ENCODE measurements around the gene VPS9D1. TPM values are rescaled to one million over a fixed set of nuclear protein-coding genes. Genes with fewer than 3 reads are reported as not detected.

Gene VPS9D1
- total RNA-seq, 1 donor from 2014 or later = 1.6 TPM

DNA sequence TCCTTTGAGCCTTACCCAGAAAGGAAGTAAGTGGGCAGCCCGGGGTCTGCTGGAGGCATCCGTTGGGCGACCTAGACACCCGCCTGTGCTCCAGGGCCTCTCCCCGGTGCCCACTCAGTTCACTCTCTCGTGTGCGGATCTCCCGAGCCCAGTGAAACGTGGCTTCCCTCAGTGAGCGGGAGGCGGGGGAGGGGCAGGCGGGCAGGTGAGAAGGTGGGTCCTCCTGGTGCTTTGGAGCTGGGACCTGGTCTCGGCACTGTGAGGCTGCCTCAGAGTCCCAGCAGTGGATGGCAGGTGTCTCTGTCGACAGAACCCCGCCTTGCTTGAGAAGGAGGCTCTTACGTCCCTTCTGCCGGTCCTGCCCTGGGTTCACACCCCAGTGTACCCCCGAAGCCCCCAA lies 8.6 kb upstream of the VPS9D1 start:
- H3K27me3 ChIP-seq = no peaks in the 10 kb centered on the region
- H3K79me2 ChIP-seq (ENCODE audit: low read depth) = no peaks in the 10 kb centered on the region
- Mint-ChIP-seq H3K27ac (no peak overlapping the region), H3K9me3 (no peaks in the 10 kb centered on the region), H3K4me1 (peaks cover 25% of the 10 kb centered on the region), H3K27me3 (ENCODE audit: insufficient read depth, low read depth) (peaks cover 16% of the 10 kb centered on the region), H3K36me3 (peaks cover 28% of the 10 kb centered on the region), H3K4me3 (no peak overlapping the region)
- H4K20me1 ChIP-seq (ENCODE audit: low read depth) = peaks cover 11% of the 10 kb centered on the region
- no peak overlapping the region for H2AFZ ChIP-seq (replicated peaks)
- H3K4me1 ChIP-seq = no peaks in the 10 kb centered on the region
- H3K27ac ChIP-seq = no peak overlapping the region
- H3K36me3 ChIP-seq = no peaks in the 10 kb centered on the region
- no peak for DNase-seq (ENCODE audit: low spot score)
- H3K4me2 ChIP-seq = no peak overlapping the region
- no peaks in the 10 kb centered on the region for H3K9me3 ChIP-seq (ENCODE audit: low read depth)
- no peak overlapping the region for H3K4me3 ChIP-seq
- H3K9ac ChIP-seq = no peak overlapping the region
- H3F3A ChIP-seq (ENCODE audit: low read depth) = no peaks in the 10 kb centered on the region
- TF ChIP-seq EZH2 (IDR thresholded peaks at IDR 0.05) (no peak), EZH2phosphoT487 (IDR thresholded peaks at IDR 0.05) (no peak)
- TF ChIP-seq, protein P1, sequence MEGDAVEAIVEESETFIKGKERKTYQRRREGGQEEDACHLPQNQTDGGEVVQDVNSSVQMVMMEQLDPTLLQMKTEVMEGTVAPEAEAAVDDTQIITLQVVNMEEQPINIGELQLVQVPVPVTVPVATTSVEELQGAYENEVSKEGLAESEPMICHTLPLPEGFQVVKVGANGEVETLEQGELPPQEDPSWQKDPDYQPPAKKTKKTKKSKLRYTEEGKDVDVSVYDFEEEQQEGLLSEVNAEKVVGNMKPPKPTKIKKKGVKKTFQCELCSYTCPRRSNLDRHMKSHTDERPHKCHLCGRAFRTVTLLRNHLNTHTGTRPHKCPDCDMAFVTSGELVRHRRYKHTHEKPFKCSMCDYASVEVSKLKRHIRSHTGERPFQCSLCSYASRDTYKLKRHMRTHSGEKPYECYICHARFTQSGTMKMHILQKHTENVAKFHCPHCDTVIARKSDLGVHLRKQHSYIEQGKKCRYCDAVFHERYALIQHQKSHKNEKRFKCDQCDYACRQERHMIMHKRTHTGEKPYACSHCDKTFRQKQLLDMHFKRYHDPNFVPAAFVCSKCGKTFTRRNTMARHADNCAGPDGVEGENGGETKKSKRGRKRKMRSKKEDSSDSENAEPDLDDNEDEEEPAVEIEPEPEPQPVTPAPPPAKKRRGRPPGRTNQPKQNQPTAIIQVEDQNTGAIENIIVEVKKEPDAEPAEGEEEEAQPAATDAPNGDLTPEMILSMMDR (IDR thresholded peaks at IDR 0.05) = no peak

DNA sequence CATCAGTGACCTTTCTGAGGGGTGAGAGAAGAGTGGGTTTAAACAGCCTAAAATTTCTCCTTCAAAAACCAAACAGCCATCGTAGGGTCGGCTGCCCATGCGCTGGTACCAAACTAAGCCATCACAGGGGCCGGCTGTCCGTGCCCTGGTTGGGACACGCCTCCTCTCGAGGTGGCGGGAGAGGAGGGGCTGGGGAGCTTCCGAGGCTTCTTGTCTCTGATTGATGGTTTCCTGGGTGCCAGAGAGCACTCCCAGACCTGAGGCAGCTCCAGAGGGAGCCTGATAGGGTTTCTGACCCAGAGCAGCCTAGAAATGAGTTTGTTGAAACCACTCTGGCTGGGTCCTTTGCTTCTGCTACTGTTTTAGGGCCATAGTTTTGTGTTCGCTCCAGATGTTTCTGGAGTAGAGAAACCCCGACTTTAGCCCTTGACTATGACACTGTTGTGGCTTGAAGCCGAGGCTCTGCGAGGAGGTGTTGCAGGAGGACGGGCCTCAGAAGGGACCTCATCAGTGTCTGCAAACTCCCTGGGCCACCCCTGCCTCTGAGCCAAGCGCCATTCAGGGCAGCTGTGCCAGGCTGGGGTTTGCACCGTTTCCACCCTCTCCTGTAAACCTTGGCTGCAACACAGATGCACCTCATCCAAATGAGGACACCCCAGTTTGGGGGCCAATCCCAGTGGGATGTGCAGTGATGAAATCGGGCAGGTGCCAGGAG lies 6.9 kb upstream of the VPS9D1 start:
- TF ChIP-seq EZH2 (IDR thresholded peaks at IDR 0.05) = no peak
- H3F3A ChIP-seq (ENCODE audit: low read depth) = peaks cover 1% of the 10 kb centered on the region
- H3K79me2 ChIP-seq (ENCODE audit: low read depth) = no peaks in the 10 kb centered on the region
- no peaks in the 10 kb centered on the region for H3K9me3 Mint-ChIP-seq
- peaks cover 15% of the 10 kb centered on the region for H3K27me3 ChIP-seq
- DNase-seq (ENCODE audit: low spot score) = peak; percentile 71
- no peak overlapping the region for H3K27ac Mint-ChIP-seq
- no peak overlapping the region for H3K4me2 ChIP-seq
- no peaks in the 10 kb centered on the region for H3K36me3 ChIP-seq
- no peak overlapping the region for H3K27ac ChIP-seq
- peaks cover 32% of the 10 kb centered on the region for H3K4me1 Mint-ChIP-seq
- no peaks in the 10 kb centered on the region for H3K4me1 ChIP-seq
- no peak overlapping the region for H3K4me3 ChIP-seq
- H2AFZ ChIP-seq (replicated peaks) = no peak overlapping the region
- H3K9ac ChIP-seq = no peak overlapping the region
- peaks cover 29% of the 10 kb centered on the region for H3K36me3 Mint-ChIP-seq
- no peak overlapping the region for H3K4me3 Mint-ChIP-seq
- no peaks in the 10 kb centered on the region for H3K9me3 ChIP-seq (ENCODE audit: low read depth)
- H4K20me1 ChIP-seq (ENCODE audit: low read depth) = peaks cover 28% of the 10 kb centered on the region
- peaks cover 17% of the 10 kb centered on the region for H3K27me3 Mint-ChIP-seq (ENCODE audit: insufficient read depth, low read depth)

DNA sequence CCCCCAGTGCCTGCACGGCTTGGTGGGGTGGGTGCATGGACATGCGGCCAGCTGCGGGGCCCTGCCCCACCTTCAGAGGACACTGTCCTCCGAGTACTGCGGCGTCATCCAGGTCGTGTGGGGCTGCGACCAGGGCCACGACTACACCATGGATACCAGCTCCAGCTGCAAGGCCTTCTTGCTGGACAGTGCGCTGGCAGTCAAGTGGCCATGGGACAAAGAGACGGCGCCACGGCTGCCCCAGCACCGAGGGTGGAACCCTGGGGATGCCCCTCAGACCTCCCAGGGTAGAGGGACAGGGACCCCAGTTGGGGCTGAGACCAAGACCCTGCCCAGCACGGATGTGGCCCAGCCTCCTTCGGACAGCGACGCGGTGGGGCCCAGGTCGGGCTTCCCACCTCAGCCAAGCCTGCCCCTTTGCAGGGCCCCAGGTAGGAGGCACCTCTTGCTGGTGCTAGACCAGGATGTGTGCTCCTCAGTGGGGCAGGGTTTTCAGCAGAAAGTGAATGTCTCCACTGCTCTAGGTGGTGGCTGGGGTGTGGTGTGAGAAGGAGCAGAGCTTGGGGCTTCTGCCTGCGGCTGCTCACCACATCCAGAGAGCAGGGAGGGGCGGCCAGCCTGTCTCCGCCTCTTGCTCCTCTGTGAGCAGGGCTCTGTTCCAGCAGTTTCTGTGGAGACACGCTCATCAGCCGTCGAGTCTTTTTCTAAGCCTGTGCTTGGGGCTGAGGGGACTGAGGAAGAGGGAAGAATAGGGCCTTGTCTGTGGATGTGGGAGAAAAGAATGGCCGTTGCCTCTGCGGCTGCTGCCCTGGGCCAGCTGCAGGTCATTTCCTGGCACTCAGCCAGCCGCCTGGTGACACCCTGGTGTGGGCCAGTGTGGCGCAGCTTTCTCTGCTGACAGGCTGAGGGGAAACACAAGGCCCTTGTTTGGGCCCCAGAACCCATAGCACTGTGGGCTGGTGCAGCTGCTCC lies 2.9 kb upstream of the VPS9D1 start:
- Histone ChIP-seq H3K36me3 (no peaks in the 10 kb centered on the region), H3K9ac (no peak overlapping the region), H3K4me3 (no peak overlapping the region), H3K4me1 (peaks cover 9% of the 10 kb centered on the region), H2AFZ (replicated peaks) (no peak overlapping the region), H3K79me2 (ENCODE audit: low read depth) (no peaks in the 10 kb centered on the region), H4K20me1 (ENCODE audit: low read depth) (peaks cover 31% of the 10 kb centered on the region), H3K27me3 (peaks cover 44% of the 10 kb centered on the region), H3K9me3 (ENCODE audit: low read depth) (no peaks in the 10 kb centered on the region), H3F3A (ENCODE audit: low read depth) (peaks cover 29% of the 10 kb centered on the region), H3K4me2 (no peak overlapping the region), H3K27ac (no peak overlapping the region)
- Mint-ChIP-seq H3K27ac (no peak overlapping the region), H3K4me1 (peaks cover 28% of the 10 kb centered on the region), H3K4me3 (peak overlapping the region; percentile 81), H3K36me3 (peaks cover 15% of the 10 kb centered on the region), H3K9me3 (no peaks in the 10 kb centered on the region), H3K27me3 (ENCODE audit: insufficient read depth, low read depth) (peaks cover 15% of the 10 kb centered on the region)
- TF ChIP-seq EZH2phosphoT487 (IDR thresholded peaks at IDR 0.05) (no peak), EZH2 (IDR thresholded peaks at IDR 0.05) (no peak)
- TF ChIP-seq, protein P1 (IDR thresholded peaks at IDR 0.05) = no peak
- DNase-seq (ENCODE audit: low spot score) = no peak
